B cell (primary cell): ENCODE data around the gene EXOC3. TPM values are rescaled to one million over a fixed set of nuclear protein-coding genes. Genes with fewer than 3 reads are reported as not detected.

Experiments used
- ATAC-seq: fragments of 200-7000 bp; cut with Tn5 transposase; one replicate; pipeline ENCODE4 v1.10.0; 2021; ENCODE audit warnings: low read depth, mild to moderate bottlenecking, moderate number of reproducible peaks, moderate library complexity
- CTCF ChIA-PET: fragments of 350-600 bp; sonication (Branson Sonifier 250); formaldehyde crosslinking; loops from one replicate; lab custom pipeline; 2021; ENCODE audit warnings: antibody characterized with exemption, inconsistent platforms; lab: Charles Lee
- POLR2A ChIA-PET: fragments of 350-600 bp; sonication (Branson Sonifier 250); formaldehyde crosslinking; loops from one replicate; lab custom pipeline; 2021; ENCODE audit warnings: antibody characterized with exemption; lab: Charles Lee
- DNase-seq: peaks from one replicate; pipeline ENCODE4 v3.0.0; 2013
- H2AFZ ChIP-seq: 2 replicates; pipeline ENCODE4 v1.6.1; 2012; ENCODE audit warnings: mild to moderate bottlenecking, low read depth, low read length; ENCODE audit not compliant: insufficient read depth, poor library complexity, severe bottlenecking
- H3K27ac ChIP-seq, 2 donors: 1 replicate in 1 of 2; 2 replicates in 1 of 2; pipeline ENCODE4 v1.5.1; 2012 to 2013; ENCODE audit warnings: low read length in 2 of 2, mild to moderate bottlenecking in 2 of 2, moderate library complexity in 1 of 2
- H3K27me3 ChIP-seq, 4 experiments: fragments of 200-600 bp in 1 of 4; sonication (generic) in 1 of 4; replicated peaks in 1 of 4; 1 replicate in 2 of 4; 2 replicates in 2 of 4; pipeline versions ENCODE4 v1.6.1 to v1.7.0; 2013 to 2016; ENCODE audit warnings: low read length in 3 of 4, mild to moderate bottlenecking in 2 of 4, mixed read lengths in 1 of 4, moderate library complexity in 1 of 4; ENCODE audit not compliant: insufficient read depth in 4 of 4, control insufficient read depth in 3 of 4; ENCODE audit errors: control extremely low read depth in 1 of 4
- H3K36me3 ChIP-seq, 2 experiments: replicated peaks in 1 of 2; 1 replicate in 1 of 2; 2 replicates in 1 of 2; pipeline versions ENCODE4 v1.6.1 to v1.7.1; 2013; ENCODE audit warnings: low read length in 1 of 2; ENCODE audit not compliant: insufficient read depth in 2 of 2, control insufficient read depth in 1 of 2; ENCODE audit errors: control extremely low read depth in 1 of 2, extremely low read depth in 1 of 2
- H3K4me1 ChIP-seq, 2 donors: fragments of 200-600 bp in 1 of 2; sonication (generic) in 1 of 2; 1 replicate in 1 of 2; 2 replicates in 1 of 2; pipeline versions ENCODE4 v1.5.1 to v1.6.1; 2013 to 2017; ENCODE audit warnings: low read length in 2 of 2; ENCODE audit not compliant: control insufficient read depth in 2 of 2, insufficient read depth in 2 of 2
- H3K4me2 ChIP-seq: replicated peaks from 2 replicates; pipeline ENCODE3; 2012; ENCODE audit warnings: mild to moderate bottlenecking, low read depth, low read length; ENCODE audit not compliant: poor library complexity, severe bottlenecking
- H3K4me3 ChIP-seq, 5 experiments: fragments of 200-600 bp in 1 of 5; sonication (generic) in 1 of 5; 1 replicate in 3 of 5; 2 replicates in 2 of 5; pipeline versions ENCODE4 v1.5.1 to v1.7.0; 2011 to 2016; ENCODE audit warnings: low read length in 4 of 5, mild to moderate bottlenecking in 4 of 5, low read depth in 2 of 5, control low read depth in 1 of 5, moderate library complexity in 1 of 5; ENCODE audit not compliant: insufficient read depth in 1 of 5; ENCODE audit errors: control extremely low read depth in 1 of 5, extremely low read depth in 1 of 5
- H3K79me2 ChIP-seq: fragments of 200-600 bp; sonication (generic); one replicate; pipeline ENCODE4 v1.6.0; 2016; ENCODE audit warnings: low read length; ENCODE audit not compliant: control insufficient read depth, insufficient read depth
- H3K9ac ChIP-seq: fragments of 200-600 bp; sonication (generic); 2 replicates; pipeline ENCODE4 v1.6.1; 2017; ENCODE audit warnings: mild to moderate bottlenecking, low read length, moderate library complexity
- H3K9me3 ChIP-seq, 3 donors: one replicate each; pipeline versions ENCODE4 v1.6.1 to v1.7.1; 2013; ENCODE audit warnings: low read length in 2 of 3; ENCODE audit not compliant: control insufficient read depth in 2 of 3, insufficient read depth in 1 of 3; ENCODE audit errors: control extremely low read depth in 1 of 3
- H4K20me1 ChIP-seq: 2 replicates; pipeline ENCODE4 v1.6.0; 2012; ENCODE audit warnings: mild to moderate bottlenecking, low read length; ENCODE audit not compliant: insufficient read depth, control insufficient read depth, poor library complexity, severe bottlenecking
- H3K27ac Mint-ChIP-seq: one replicate; pipeline ENCODE4 v1.8.0; 2021; ENCODE audit warnings: mixed read lengths
- H3K27me3 Mint-ChIP-seq: one replicate; pipeline ENCODE4 v1.8.0; 2021; ENCODE audit warnings: mixed read lengths
- H3K4me1 Mint-ChIP-seq: one replicate; pipeline ENCODE4 v1.8.0; 2021; ENCODE audit warnings: mixed read lengths
- H3K4me3 Mint-ChIP-seq: one replicate; pipeline ENCODE4 v1.8.0; 2021; ENCODE audit warnings: mixed read lengths
- H3K9me3 Mint-ChIP-seq: one replicate; pipeline ENCODE4 v1.8.0; 2022; ENCODE audit warnings: mixed read lengths; ENCODE audit not compliant: insufficient read depth
- CTCF ChIP-seq: fragments of 200-600 bp; IDR thresholded peaks from one replicate; pipeline ENCODE4 v1.8.0; 2022; ENCODE audit warnings: antibody characterized with exemption, mild to moderate bottlenecking
- EZH2 ChIP-seq: IDR thresholded peaks from 2 replicates; pipeline ENCODE4 v1.6.1; 2012; ENCODE audit warnings: borderline replicate concordance, low read depth, mild to moderate bottlenecking, moderate library complexity, low read length; ENCODE audit not compliant: insufficient read depth, poor library complexity, severe bottlenecking
- WGBS: methylation state at CpG from one replicate; pipeline ENCODE4 v1.1.5; 2013; ENCODE audit warnings: missing lambda C conversion rate; ENCODE audit not compliant: insufficient coverage; 5-methylcytosine and 5-hydroxymethylcytosine counted together
- intact Hi-C: fragments of 100-400 bp; cut with micrococcal nuclease; formaldehyde crosslinking; loops from one replicate; pipeline ENCODE4 v1.10.0; 2022
- polyA plus RNA-seq: library from polyadenylated mRNA; depleted of rRNA; stranded (reverse); fragments of >200 nt; gene quantifications from 2 replicates; pipeline ENCODE4 v1.2.3, GENCODE V29; 2012
- total RNA-seq, 2 donors: library from RNA; stranded (reverse); fragments of 120-200 nt in 1 of 2; gene quantifications; 1 replicate in 1 of 2; 2 replicates in 1 of 2; pipeline versions ENCODE4 v1.2.3 to v1.2.4, GENCODE V29; 2013 to 2022

The EXOC3 gene
- total and polyA plus RNA-seq, 2 donors (not counting 1 experiment from before 2014, with no cell fraction given): 44.0 to 97.1 TPM

DNA sequence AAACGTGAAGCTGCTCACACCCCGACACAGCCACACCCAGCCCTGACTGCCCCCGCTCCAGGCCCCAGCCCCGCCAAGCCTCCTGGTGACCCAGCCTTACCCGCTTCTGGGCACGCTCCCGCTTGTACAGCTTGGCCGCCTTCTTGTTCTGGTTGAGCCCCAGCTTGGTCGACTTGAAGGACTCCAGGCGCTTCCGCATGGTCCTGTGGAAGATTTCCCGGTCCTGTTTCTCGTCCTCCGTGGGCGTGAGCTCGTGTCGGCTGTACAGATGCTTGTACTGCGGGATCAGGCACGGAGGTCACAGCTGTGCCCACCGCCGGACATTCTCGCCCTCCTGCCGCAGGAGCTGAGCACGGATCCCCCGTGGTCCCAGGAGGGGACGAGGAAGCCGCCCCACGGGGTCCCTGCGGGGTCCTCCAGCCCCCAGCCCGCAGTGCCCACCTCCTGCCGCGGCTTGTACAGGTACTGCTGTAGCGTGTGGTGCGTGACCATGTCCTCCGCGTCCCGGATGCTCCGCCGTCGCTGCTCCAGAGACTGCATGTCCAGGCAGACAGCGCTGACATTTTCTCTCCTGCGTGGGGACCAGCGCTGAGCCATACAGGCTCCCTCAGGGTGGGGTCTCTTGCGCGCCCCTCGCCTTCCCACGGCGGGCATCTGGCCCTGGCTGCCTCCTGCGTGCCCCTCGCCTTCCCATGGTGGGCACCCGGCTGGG is 33.3 kb downstream of the EXOC3 start:
- 83% methylated on average over 51 of the region's 51 CpGs for WGBS
- Histone ChIP-seq H3K27me3 (peaks cover 0 to 67% (median 9%) of the 10 kb centered on the region in 4 experiments), H3K9ac (no peak overlapping the region)

More for the DNA sequence above, 33.3 kb downstream of the EXOC3 start:
- Mint-ChIP-seq H3K9me3 (no peaks in the 10 kb centered on the region), H3K27me3 (peaks cover 30% of the 10 kb centered on the region), H3K27ac (no peak overlapping the region), H3K4me3 (no peak overlapping the region), H3K4me1 (peaks cover 19% of the 10 kb centered on the region)
- DNase-seq: no peak
- CTCF ChIA-PET: no interaction called here
- TF ChIP-seq EZH2 (no peak), CTCF (no peak)
- ATAC-seq: no peak
- Histone ChIP-seq H3K4me3 (no peak overlapping the region), H3K79me2 (peaks cover 4% of the 10 kb centered on the region), H3K9me3 (peaks cover 0 to 6% (median 0%) of the 10 kb centered on the region in 3 donors), H3K4me2 (no peak overlapping the region), H2AFZ (no peak overlapping the region), H4K20me1 (peaks cover 18% of the 10 kb centered on the region), H3K36me3 (no peaks in the 10 kb centered on the region), H3K4me1 (peaks cover 22 to 27% of the 10 kb centered on the region in 2 donors), H3K27ac (no peak overlapping the region)
- POLR2A ChIA-PET: no interaction called here
- intact Hi-C loops: no loop called here
